SHP77 (cell line): ENCODE results near the gene LMX1B.
A peak's percentile ranks its signal among the peaks of the same experiment; 100 is the strongest.

Experiments
- DNase-seq, 2 experiments: peaks; one replicate each; lab custom pipeline; 2025; lab: John Stamatoyannopoulos, UW

Gene LMX1B

GRCh38 chr9:126604059-126605055 lies 9.4 kb upstream of the LMX1B start:
- no peak for DNase-seq

- DNase-seq = no peak
Observed at GRCh38 chr9:126605792-126606482, 7.8 kb upstream of the LMX1B start.

- DNase-seq = no peak
Observed at GRCh38 chr9:126606483-126606870, 7.3 kb upstream of the LMX1B start.

GRCh38 chr9:126607086-126607485 lies 6.6 kb upstream of the LMX1B start:
- DNase-seq = no peak

- no peak for DNase-seq
Observed at GRCh38 chr9:126607731-126608130, 6.0 kb upstream of the LMX1B start.

- DNase-seq = no peak
Observed at GRCh38 chr9:126608551-126608950, 5.2 kb upstream of the LMX1B start.

GRCh38 chr9:126609191-126609590 lies 4.5 kb upstream of the LMX1B start:
- no peak for DNase-seq

GRCh38 chr9:126609711-126610388 lies 3.9 kb upstream of the LMX1B start:
- DNase-seq = no peak

- DNase-seq = no peak
Observed at GRCh38 chr9:126611193-126611591, 2.5 kb upstream of the LMX1B start.

- peak; percentile 62 to 68 for DNase-seq
Observed at GRCh38 chr9:126611592-126612325, 2.0 kb upstream of the LMX1B start.

GRCh38 chr9:126612326-126612812 lies 1.4 kb upstream of the LMX1B start:
- DNase-seq = no peak

- DNase-seq = no peak
Observed at GRCh38 chr9:126612813-126613641, 701 bp upstream of the LMX1B start.

- DNase-seq = peak in 1 of 2 experiments; percentile 16
Observed at GRCh38 chr9:126614088-126614454, 343 bp downstream of the LMX1B start.

GRCh38 chr9:126614455-126615244 lies 922 bp downstream of the LMX1B start:
- DNase-seq = no peak

- DNase-seq = peak; percentile 72 to 83
Observed at GRCh38 chr9:126615245-126615790, 1.6 kb downstream of the LMX1B start.

GRCh38 chr9:126615791-126616447 lies 2.2 kb downstream of the LMX1B start:
- no peak for DNase-seq

- DNase-seq = no peak
Observed at GRCh38 chr9:126616521-126616976, 2.8 kb downstream of the LMX1B start.

GRCh38 chr9:126617003-126617822 lies 3.5 kb downstream of the LMX1B start:
- no peak for DNase-seq
